Measurements from ENCODE around the gene HPSE2.

Gene HPSE2

GRCh38 chr10:98666276-98666675 is 569.4 kb downstream of the HPSE2 start:
- no peak for DNase-seq

GRCh38 chr10:98664329-98665042 is 571.2 kb downstream of the HPSE2 start:
- peak; percentile 0 for DNase-seq

- DNase-seq: no peak
Observed at GRCh38 chr10:98659951-98660350, 575.7 kb downstream of the HPSE2 start.

- DNase-seq: no peak
Observed at GRCh38 chr10:98655492-98655891, 580.2 kb downstream of the HPSE2 start.

- no peak for DNase-seq
Observed at GRCh38 chr10:98649170-98649569, 586.5 kb downstream of the HPSE2 start.

GRCh38 chr10:98646998-98647917 is 588.4 kb downstream of the HPSE2 start:
- DNase-seq: no peak

- DNase-seq: no peak
Observed at GRCh38 chr10:98644466-98644865, 591.2 kb downstream of the HPSE2 start.

- DNase-seq: no peak
Observed at GRCh38 chr10:98642281-98642680, 593.4 kb downstream of the HPSE2 start.

GRCh38 chr10:98638920-98639319 is 596.7 kb downstream of the HPSE2 start:
- no peak for DNase-seq

- DNase-seq: no peak
Observed at GRCh38 chr10:98636921-98637329, 598.7 kb downstream of the HPSE2 start.

- DNase-seq: no peak
Observed at GRCh38 chr10:98632456-98633150, 603.0 kb downstream of the HPSE2 start.

GRCh38 chr10:98628206-98628605 is 607.4 kb downstream of the HPSE2 start:
- DNase-seq: no peak

- DNase-seq: no peak
Observed at GRCh38 chr10:98627711-98628110, 607.9 kb downstream of the HPSE2 start.

- DNase-seq: no peak
Observed at GRCh38 chr10:98624963-98625362, 610.7 kb downstream of the HPSE2 start.

GRCh38 chr10:98623176-98623575 is 612.5 kb downstream of the HPSE2 start:
- DNase-seq: no peak

- no peak for DNase-seq
Observed at GRCh38 chr10:98621630-98622029, 614.0 kb downstream of the HPSE2 start.

- no peak for DNase-seq
Observed at GRCh38 chr10:98620503-98620902, 615.1 kb downstream of the HPSE2 start.

- DNase-seq: no peak
Observed at GRCh38 chr10:98619446-98619845, 616.2 kb downstream of the HPSE2 start.

- no peak for DNase-seq
Observed at GRCh38 chr10:98617906-98618520, 617.6 kb downstream of the HPSE2 start.

GRCh38 chr10:98613446-98613845 is 622.2 kb downstream of the HPSE2 start:
- DNase-seq: no peak

GRCh38 chr10:98611436-98611835 is 624.2 kb downstream of the HPSE2 start:
- no peak for DNase-seq

- DNase-seq: no peak
Observed at GRCh38 chr10:98610836-98611235, 624.8 kb downstream of the HPSE2 start.

GRCh38 chr10:98610301-98610700 is 625.4 kb downstream of the HPSE2 start:
- DNase-seq: no peak

Measured in stimulated activated CD4-positive, alpha-beta T cell treated with anti-CD3 and anti-CD28 coated beads, Interleukin-12 subunit alpha, Interleukin-12 subunit beta, amount 100 ng/mL, for 4 hours (primary cell).